Measurements from ENCODE around the gene COX20.
A peak's percentile ranks its signal among the peaks of the same experiment; 100 is the strongest.
"Not testable (repeated sequence)": the region's sequence is repeated elsewhere in the genome, so short reads cannot be mapped to it uniquely, and the experiment has no call there.

The COX20 gene, protein sequence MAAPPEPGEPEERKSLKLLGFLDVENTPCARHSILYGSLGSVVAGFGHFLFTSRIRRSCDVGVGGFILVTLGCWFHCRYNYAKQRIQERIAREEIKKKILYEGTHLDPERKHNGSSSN

GRCh38 chr1:244835276-244836134 is at the start of gene COX20:
Gene COX20 (plus strand): TSS chr1:244835658. CDS start chr1:244835715, 57 bp downstream.
- DNase-seq, result peak in 53 of 56 donors; percentile 66 to 97 (median 93)

GRCh38 chr1:244788493-244789275 is 46.8 kb upstream of the COX20 start:
- peak in 18 of 56 donors; percentile 3 to 56 (median 42) for DNase-seq

- DNase-seq, result peak in 26 of 56 donors; percentile 8 to 79 (median 50)
These were observed 46.2 kb upstream of the COX20 start for GRCh38 chr1:244789276-244789580.

DNA sequence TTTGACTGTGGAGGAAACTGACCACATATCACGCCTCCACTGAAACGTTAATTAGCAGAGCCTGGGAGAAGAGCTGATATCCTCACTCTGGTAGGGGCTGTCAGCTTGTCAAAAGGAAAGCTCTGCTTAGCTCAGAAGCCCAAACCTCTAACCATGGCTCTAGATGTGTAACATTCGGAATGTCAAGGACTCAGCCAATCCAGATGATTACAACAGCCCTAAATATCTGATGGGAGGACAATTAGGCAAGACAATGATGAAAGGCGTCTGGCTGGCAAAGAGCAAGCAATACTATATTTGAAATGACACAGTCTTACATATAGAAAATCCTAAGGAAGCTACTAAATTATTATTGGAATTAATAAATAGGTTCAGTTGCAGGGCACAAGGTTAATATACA is 45.7 kb upstream of the COX20 start:
- no peak for DNase-seq

DNA sequence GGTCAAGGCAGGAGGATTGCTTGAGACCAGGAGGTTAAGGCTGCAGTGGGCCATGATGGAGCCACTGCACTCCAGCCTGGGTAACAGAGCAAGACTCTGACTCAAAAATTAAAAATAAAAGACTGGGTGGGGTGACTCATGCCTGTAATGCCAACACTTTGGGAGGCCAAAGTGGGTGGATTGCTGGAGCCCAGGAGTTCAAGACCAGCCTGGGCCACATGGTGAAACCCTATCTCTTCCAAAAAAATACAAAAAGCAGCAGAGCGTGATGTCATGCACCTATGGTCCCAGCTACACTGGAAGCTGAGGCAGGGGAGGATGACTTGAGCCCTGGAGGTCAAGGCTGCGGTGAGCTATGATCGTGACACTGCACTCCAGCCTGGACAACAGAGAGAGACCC is 44.4 kb upstream of the COX20 start:
- DNase-seq, result no peak

GRCh38 chr1:244792188-244792850 is 43.1 kb upstream of the COX20 start:
- no peak for DNase-seq

DNA sequence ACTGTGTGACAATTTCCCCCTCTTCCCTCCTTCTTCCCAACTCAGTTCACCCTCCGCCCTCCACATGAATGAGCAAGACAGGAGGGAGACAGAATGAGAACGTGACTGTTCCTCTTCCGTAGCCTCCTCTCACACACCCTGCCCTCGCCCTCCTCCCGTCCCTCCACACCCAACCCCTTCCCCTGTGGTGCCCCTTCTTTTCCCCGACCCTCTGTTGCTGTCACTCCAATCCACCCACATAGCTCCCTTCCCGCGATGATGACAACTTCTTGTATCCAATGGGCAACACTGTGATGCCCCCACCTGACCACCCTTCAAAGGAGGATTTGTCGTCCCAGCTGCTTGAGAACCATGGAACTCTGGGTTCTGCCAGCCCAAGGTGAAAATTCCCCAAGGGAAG is 41.4 kb upstream of the COX20 start:
- no peak for DNase-seq

GRCh38 chr1:244794516-244794915 is 40.9 kb upstream of the COX20 start:
- not testable (repeated sequence) for DNase-seq

DNA sequence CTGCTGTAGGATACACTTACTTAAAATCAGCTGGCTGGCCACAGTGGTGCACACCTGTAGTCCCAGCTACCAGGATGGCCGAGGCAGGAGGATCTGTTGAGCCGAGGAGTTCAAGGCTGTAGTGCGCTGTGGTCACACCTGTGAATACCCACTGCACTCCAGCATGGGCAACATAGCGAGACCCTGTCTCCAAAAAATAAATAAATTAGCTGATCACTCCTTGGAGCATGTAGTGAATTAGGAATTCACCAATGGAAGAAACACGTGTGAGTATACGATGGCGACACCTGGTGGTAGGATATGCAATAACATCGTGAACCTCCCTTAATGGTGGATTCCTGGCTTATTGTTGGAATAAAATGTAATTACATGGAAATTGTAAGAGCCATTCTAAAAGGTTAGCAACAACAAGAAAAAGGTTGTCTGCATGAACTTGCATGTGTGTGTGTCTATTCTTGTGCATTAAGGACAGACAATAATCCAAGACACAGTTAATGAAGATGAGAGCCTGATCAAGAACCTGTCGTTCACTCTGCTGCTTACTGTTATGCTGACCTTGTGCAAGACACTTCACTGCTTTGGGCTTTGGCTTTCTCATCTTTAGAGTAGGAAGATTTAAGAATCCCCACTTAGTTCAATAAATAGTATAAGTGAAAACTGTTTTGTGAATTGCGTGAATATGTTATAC is 38.6 kb upstream of the COX20 start:
- DNase-seq, result peak in 41 of 56 donors; percentile 1 to 85 (median 33)

DNA sequence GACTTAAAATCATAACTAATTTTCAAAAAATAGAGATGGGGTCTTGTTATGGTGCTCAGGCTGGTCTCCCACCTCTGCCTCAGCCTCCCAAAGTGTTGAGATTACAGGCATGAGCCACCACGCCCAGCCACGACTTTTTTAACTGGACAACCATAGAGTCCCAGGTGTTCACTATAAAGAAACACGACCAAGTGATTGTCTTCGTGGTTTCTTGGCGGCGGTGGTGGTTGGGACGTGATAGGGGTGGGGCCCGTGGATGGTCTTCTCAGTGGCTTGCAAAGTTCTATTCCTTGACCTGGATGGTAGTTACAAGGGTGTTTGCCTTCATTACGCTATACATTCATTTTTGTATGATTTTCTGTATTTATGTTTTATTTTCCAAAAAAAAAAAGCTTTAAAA is 34.6 kb upstream of the COX20 start:
- DNase-seq, result no peak

- peak in 10 of 56 donors; percentile 5 to 39 (median 17) for DNase-seq
These were observed 34.2 kb upstream of the COX20 start for GRCh38 chr1:244801246-244801645.

GRCh38 chr1:244802041-244802440 is 33.4 kb upstream of the COX20 start:
- no peak for DNase-seq

DNA sequence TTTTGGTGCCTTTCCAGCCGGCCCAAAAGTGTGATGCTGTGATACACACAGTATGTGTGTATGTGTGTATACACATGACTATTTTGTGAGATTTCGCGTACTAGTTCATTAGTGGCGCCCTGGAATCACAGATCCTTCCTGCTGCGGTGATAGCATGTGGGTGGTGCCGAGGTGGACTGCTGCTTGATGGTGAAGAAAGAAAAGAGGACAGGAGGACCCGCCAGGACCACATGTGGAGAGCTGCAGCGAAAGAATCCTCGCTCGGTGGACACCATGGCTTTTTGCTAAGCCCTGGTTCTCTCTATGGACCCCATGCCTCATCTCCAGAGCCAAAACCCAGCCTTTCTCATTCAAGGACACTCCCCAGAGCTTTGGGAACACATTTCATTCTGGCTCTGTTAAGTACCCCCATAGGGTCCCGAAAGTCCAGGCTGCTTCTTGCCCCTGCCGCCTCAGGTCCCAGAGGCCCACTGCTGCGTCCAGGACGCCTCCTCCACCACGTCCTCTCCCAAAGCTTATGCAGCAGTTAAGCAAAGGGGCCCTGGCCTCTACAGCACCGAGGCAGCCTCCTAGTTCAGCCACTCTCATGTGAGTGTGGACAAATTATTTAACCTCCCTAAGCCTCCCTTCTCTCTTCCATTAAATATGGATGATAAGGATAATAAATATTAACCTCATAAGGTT is 32.8 kb upstream of the COX20 start:
- no peak for DNase-seq

DNA sequence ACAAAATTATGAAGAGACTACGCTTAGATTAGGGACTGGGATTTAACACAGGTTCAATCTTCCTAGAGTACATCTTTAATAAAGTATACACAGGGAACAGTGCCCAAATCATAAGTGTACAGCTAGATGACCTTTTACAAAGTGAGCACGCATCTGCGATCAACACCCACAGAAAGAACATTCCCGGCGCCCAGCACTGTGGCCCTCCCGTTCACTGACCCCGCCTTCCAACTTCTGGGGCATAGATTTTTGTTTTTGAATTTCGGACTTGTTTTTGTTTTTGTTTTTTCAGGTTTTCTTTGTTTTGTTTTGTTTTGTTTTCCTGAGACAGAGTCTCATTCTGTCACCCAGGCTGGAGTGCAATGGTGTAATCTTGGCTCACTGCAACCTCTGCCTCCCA is 30.6 kb upstream of the COX20 start:
- no peak for DNase-seq

DNA sequence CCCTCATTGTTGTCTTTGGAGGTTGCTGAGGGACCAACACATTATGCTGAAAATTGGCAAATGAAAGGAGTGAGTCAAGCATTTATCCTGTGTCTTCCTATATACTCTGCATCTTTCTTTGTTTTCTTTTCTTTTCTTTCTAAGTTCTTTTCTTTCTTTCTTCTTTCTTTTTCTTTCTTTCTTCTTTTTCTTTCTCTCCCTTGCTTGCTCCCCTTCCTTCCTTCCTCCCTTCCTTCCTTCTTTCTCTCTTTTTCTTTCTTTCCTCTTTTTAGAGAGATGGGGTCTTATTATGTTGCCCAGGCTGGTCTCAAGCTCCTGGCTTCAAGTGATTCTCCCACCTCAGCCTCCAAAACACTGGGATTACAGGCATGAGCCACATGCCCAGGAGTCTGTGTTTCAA is 28.3 kb upstream of the COX20 start:
- DNase-seq, result no peak

DNA sequence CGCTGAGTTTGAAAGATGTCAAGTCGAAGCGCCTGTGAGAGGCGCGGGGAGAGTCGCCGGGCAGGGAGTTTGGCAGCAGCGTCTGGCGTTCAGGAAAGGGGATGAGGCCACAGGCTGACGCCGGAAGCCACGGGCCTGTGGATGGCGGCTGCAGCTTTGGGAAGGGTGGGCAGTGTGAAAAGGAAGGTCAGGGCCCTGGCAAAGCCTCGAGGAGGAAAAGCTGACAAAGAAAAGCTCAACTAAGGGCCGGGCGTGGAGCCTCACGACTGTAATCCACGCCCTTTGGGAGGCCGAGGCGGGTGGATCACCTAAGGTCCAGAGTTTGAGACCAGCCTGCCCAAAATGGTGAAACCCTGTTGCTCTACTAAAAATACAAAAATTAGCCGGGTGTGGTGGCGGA is 25.2 kb upstream of the COX20 start:
- DNase-seq, result no peak

- DNase-seq, result no peak
These were observed 22.1 kb upstream of the COX20 start for GRCh38 chr1:244813327-244813726.

DNA sequence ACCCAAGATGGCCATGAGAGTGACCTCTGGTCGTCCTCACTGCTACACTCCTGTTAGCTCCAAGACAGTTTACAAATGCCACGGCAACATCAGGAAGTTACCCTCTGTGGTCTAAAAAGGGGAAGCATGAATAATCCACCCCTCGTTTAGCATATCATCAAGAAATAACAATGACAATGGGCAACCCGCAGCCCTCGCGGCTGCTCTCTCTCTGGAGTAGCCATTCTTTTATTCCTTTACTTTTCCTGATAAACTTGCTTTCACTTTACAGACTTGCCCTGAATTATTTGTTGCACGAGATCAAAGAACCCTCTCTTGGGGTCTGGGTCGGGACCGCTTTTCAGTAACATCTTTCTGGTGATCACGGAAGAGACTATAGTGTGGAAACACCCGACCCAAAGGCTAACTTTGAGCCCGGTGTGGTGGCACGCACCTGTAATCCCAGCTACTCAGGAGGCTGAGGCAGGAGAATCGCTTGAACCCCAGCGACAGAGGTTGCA is 19.8 kb upstream of the COX20 start:
- DNase-seq, result no peak

GRCh38 chr1:244817415-244817894 is 18.0 kb upstream of the COX20 start:
- no peak for DNase-seq

GRCh38 chr1:244820131-244820530 is 15.3 kb upstream of the COX20 start:
- no peak for DNase-seq

Data from nucleus accumbens (tissue), 56 donors.